Measurements from ENCODE around the gene SPRY4.
"Not testable (repeated sequence)": the region's sequence is repeated elsewhere in the genome, so short reads cannot be mapped to it uniquely, and the experiment has no call there.

SPRY4 gene

GRCh38 chr5:142334538-142334937, 9.7 kb upstream of the SPRY4 start:
- no peak for DNase-seq (ENCODE audit: low read depth)

- not testable (repeated sequence) for DNase-seq (ENCODE audit: low read depth)
These were observed 8.9 kb upstream of the SPRY4 start for GRCh38 chr5:142333749-142334148.

- no peak for DNase-seq (ENCODE audit: low read depth)
These were observed 5.6 kb upstream of the SPRY4 start for GRCh38 chr5:142330444-142330843.

GRCh38 chr5:142330026-142330425, 5.2 kb upstream of the SPRY4 start:
- DNase-seq (ENCODE audit: low read depth): no peak

GRCh38 chr5:142327111-142327842, 2.5 kb upstream of the SPRY4 start:
- peak; percentile 97 for DNase-seq (ENCODE audit: low read depth)

- no peak for DNase-seq (ENCODE audit: low read depth)
These were observed 1.7 kb upstream of the SPRY4 start for GRCh38 chr5:142326480-142326938.

GRCh38 chr5:142325725-142326479, 1.1 kb upstream of the SPRY4 start:
- DNase-seq (ENCODE audit: low read depth): peak; percentile 93

GRCh38 chr5:142324136-142324870, 518 bp downstream of the SPRY4 start:
- DNase-seq (ENCODE audit: low read depth): peak; percentile 72

GRCh38 chr5:142323480-142324135, 1.2 kb downstream of the SPRY4 start:
- DNase-seq (ENCODE audit: low read depth): no peak

- DNase-seq (ENCODE audit: low read depth): peak; percentile 80
These were observed 1.9 kb downstream of the SPRY4 start for GRCh38 chr5:142322747-142323479.

- no peak for DNase-seq (ENCODE audit: low read depth)
These were observed 2.4 kb downstream of the SPRY4 start for GRCh38 chr5:142322403-142322746.

- DNase-seq (ENCODE audit: low read depth): peak; percentile 46
These were observed 3.8 kb downstream of the SPRY4 start for GRCh38 chr5:142320851-142321560.

GRCh38 chr5:142320430-142320738, 4.4 kb downstream of the SPRY4 start:
- DNase-seq (ENCODE audit: low read depth): peak; percentile 35

GRCh38 chr5:142319560-142320429, 5.0 kb downstream of the SPRY4 start:
- DNase-seq (ENCODE audit: low read depth): no peak

GRCh38 chr5:142319105-142319504, 5.7 kb downstream of the SPRY4 start:
- DNase-seq (ENCODE audit: low read depth): peak; percentile 39

GRCh38 chr5:142317753-142318152, 7.1 kb downstream of the SPRY4 start:
- DNase-seq (ENCODE audit: low read depth): no peak

- no peak for DNase-seq (ENCODE audit: low read depth)
These were observed 7.6 kb downstream of the SPRY4 start for GRCh38 chr5:142317173-142317572.

- no peak for DNase-seq (ENCODE audit: low read depth)
These were observed 8.1 kb downstream of the SPRY4 start for GRCh38 chr5:142316681-142317080.

- peak; percentile 86 for DNase-seq (ENCODE audit: low read depth)
These were observed 8.8 kb downstream of the SPRY4 start for GRCh38 chr5:142316051-142316450.

All from EH (cell line).